HG03460 (cell line): ENCODE data around the gene PSMG1.
"Not testable (repeated sequence)": the region's sequence is repeated elsewhere in the genome, so short reads cannot be mapped to it uniquely, and the experiment has no call there.

Source experiments
- ATAC-seq: cut with Tn5 transposase; IDR thresholded peaks from one replicate; pipeline ENCODE4 v1.9.1; 2021; ENCODE audit not compliant: unreplicated experiment

PSMG1 gene

GRCh38 chr21:39183272-39184049, at the start of gene PSMG1:
Gene PSMG1, minus strand, starts transcription at chr21:39183451. Its CDS starts 66 bp downstream, at chr21:39183385.
- peak; percentile 81 for ATAC-seq

- no peak for ATAC-seq
These were observed 49.6 kb upstream of the PSMG1 start for GRCh38 chr21:39232861-39233291.

- ATAC-seq, result no peak
These were observed 41.7 kb upstream of the PSMG1 start for GRCh38 chr21:39224930-39225329.

- ATAC-seq, result no peak
These were observed 38.8 kb upstream of the PSMG1 start for GRCh38 chr21:39221997-39222486.

GRCh38 chr21:39221282-39221996, 38.2 kb upstream of the PSMG1 start:
- ATAC-seq, result no peak

GRCh38 chr21:39220875-39221274, 37.6 kb upstream of the PSMG1 start:
- not testable (repeated sequence) for ATAC-seq

- no peak for ATAC-seq
These were observed 36.9 kb upstream of the PSMG1 start for GRCh38 chr21:39220150-39220549.

GRCh38 chr21:39218082-39218409, 34.8 kb upstream of the PSMG1 start:
- ATAC-seq, result no peak

GRCh38 chr21:39217356-39218081, 34.3 kb upstream of the PSMG1 start:
- ATAC-seq, result no peak

GRCh38 chr21:39216290-39216689, 33.0 kb upstream of the PSMG1 start:
- ATAC-seq, result no peak

GRCh38 chr21:39215078-39215477, 31.8 kb upstream of the PSMG1 start:
- no peak for ATAC-seq

- no peak for ATAC-seq
These were observed 26.1 kb upstream of the PSMG1 start for GRCh38 chr21:39209334-39209688.

GRCh38 chr21:39208624-39209333, 25.5 kb upstream of the PSMG1 start:
- no peak for ATAC-seq

- no peak for ATAC-seq
These were observed 20.9 kb upstream of the PSMG1 start for GRCh38 chr21:39204134-39204533.

GRCh38 chr21:39198800-39199199, 15.5 kb upstream of the PSMG1 start:
- ATAC-seq, result no peak

- ATAC-seq, result no peak
These were observed 14.4 kb upstream of the PSMG1 start for GRCh38 chr21:39197448-39198233.

GRCh38 chr21:39196838-39197237, 13.6 kb upstream of the PSMG1 start:
- no peak for ATAC-seq

- no peak for ATAC-seq
These were observed 13.1 kb upstream of the PSMG1 start for GRCh38 chr21:39196310-39196709.

- no peak for ATAC-seq
These were observed 10.1 kb upstream of the PSMG1 start for GRCh38 chr21:39193380-39193779.

- no peak for ATAC-seq
These were observed 6.8 kb upstream of the PSMG1 start for GRCh38 chr21:39189857-39190604.
